Measurements from ENCODE around the gene TMEM53.

TMEM53 gene

GRCh38 chr1:44624268-44624901 lies 49.9 kb downstream of the TMEM53 start:
- no peak for DNase-seq

DNA sequence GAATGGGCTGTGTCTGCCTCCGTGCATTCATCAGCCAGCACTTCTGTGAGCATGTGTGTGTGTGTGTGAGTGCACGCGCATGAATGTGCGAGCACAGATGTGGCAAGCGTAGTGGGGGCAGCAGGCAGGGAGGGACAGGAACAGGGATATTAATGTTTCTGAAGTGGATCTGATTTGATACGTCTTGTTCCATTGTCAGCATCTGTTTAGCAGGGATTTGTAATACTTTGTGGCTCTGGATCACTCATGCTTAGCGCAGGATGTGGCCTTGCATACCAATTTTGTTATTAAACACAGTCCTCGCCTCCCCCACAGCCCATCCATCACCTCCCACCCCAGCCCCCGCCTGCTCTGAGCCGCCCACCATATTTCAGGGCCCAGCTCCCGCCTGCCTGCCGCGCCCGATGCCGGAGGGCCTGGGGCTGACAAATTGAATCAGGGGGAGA lies 52.4 kb downstream of the TMEM53 start:
- peak; percentile 47 for DNase-seq

DNA sequence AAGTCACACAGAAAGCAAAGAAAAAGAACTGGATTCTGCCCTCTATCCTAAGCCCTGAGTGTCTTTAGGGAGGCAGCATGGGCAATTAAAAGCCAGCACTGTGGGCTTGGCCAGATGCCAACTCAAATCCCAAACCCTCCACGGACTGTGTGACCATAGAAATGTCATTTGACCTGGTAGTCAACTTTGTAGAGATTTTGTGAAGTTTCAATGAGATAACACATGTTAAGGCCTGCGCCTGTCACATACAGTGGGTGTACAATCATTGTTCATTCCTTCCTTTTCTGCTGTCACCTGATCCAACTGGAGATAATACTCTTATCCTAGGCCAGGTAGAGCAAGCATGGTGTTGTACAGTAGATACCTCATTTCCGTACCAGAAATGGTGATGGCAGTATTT lies 54.2 kb downstream of the TMEM53 start:
- DNase-seq = no peak

DNA sequence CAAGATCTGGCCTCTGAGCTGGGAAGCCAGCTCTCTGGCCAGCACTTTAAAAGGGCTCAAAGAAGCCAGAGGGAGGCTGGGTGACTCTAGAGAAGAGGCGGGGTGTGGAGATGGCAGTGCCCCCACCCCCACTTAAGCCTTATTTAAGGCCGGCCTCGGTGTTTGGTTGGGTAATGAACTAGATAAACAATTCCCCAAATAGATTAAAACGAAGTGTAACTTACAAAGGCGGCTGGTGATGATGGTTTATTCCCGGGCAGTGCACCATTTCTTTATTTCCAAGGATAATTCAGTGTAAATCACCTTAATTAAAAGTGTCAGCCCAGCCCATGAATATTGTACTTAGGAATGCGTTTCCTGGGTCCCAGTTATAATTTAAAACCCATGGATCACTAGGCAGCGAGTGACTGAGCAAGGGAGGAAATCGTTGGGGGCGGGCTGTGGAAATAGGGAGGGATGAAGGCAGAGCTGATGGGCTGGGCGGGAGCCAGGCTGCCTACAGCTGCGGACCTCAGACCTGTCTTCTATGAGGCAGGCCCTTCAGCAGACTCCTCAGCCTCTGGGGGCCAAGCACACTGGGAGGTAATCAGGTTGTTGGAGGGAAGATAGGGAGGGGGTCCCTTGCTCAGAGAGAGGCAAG lies 54.9 kb downstream of the TMEM53 start:
- DNase-seq = peak; percentile 85

DNA sequence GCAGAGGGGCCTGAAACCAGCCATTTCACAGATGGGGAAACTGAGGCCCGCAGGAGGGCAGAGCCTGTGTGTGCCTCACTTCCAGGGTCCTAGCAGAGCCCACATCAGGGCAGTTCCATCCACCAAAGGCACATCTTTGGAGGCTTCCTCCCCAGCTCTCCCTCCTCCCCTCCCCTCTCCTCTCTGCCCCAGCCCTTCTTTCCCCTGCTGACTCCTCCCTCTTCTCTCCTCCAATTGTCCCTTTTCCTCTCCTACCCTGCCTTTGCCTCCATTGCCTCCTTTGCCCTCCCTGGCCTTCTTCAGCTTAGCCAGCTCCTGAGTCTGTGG lies 56.6 kb downstream of the TMEM53 start:
- DNase-seq = no peak

- DNase-seq = no peak
These were observed 57.1 kb downstream of the TMEM53 start for GRCh38 chr1:44616991-44617702.

DNA sequence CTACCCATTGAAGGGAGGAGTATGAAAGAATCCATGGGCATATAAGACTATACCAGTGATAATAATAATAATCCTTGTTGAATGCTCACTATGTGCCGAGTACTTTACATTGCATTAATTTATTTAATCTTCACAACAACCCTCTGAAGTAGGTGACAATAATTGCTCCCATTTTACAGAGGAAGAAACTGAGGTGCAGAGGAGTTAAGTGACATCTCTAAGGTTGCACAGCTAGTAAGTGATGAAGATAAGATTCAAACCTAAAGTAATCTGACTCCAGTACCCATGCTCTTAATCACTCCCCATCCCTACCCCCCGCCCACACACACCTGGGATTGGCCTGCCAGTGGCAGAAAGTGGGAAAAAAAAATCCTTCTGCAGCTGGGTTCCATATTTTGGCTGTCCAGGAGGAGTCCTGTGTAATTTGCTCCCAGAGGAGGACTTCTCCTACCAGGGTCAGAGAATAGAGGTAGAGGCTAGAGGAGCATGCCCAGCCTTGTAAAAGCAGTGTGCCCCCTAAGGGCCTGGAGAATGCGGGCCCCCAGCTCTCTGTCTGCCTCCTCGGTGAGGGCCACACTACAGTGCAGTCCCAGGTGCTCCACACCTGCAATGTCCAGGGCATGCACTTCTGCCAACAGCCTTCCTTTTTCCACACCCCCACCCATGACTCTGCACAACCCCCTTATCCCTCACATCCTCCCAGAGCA lies 57.8 kb downstream of the TMEM53 start:
- DNase-seq = no peak

GRCh38 chr1:44613941-44614340 lies 60.3 kb downstream of the TMEM53 start:
- DNase-seq = no peak

DNA sequence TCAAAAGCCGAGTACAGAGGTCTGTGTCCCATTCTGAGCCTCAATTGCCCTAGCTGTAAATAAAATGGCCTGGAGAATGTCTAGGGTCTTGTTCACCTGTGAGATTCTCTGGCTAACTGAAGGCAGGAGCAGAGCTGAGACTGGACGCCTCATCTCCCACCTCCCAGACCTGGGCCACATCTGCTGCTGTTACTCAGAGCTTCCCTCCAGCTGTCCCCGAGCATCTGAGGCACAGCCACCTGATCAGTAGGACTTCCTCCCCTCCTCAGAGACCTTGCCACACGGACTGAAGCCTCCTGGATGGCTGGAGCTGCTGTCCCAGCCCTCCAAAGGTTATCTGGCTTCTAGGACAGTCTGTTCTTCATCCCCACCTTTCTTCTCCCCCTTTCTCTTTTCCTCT lies 62.4 kb downstream of the TMEM53 start:
- DNase-seq = no peak

GRCh38 chr1:44611419-44611818 lies 62.9 kb downstream of the TMEM53 start:
- DNase-seq = no peak

- no peak for DNase-seq
These were observed 63.6 kb downstream of the TMEM53 start for GRCh38 chr1:44610527-44611148.

GRCh38 chr1:44609768-44610526 lies 64.3 kb downstream of the TMEM53 start:
- DNase-seq = no peak

- peak; percentile 52 for DNase-seq
These were observed 64.9 kb downstream of the TMEM53 start for GRCh38 chr1:44609412-44609767.

- no peak for DNase-seq
These were observed 66.1 kb downstream of the TMEM53 start for GRCh38 chr1:44608141-44608540.

DNA sequence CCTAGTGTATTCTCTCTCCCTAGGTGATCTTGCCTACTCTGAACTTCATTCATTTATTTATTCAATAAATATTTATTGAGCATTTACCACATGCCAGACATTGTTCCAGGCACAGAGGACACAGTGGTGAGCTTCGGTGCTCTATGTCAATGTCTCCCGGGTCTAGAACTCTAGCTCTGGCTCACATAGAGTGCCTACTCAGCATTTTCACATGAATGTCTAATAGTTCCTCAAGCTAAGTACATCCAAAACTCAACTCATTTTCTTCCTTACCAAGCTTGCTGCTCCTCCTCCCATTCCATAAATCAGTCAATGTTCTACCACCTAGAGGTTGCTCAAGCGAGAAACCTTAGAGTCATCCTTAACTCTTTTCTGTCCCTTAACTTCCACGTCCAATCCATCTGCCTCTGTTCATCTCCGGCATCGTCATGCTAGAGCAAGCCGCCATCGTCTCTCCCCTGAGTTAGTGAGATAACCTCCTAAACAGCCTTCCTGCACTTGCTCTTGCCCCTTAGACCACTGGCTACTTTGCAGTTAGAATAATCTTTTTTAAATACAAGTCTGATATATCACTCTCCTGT lies 67.5 kb downstream of the TMEM53 start:
- no peak for DNase-seq

GRCh38 chr1:44605914-44606615 lies 68.2 kb downstream of the TMEM53 start:
- DNase-seq = no peak

DNA sequence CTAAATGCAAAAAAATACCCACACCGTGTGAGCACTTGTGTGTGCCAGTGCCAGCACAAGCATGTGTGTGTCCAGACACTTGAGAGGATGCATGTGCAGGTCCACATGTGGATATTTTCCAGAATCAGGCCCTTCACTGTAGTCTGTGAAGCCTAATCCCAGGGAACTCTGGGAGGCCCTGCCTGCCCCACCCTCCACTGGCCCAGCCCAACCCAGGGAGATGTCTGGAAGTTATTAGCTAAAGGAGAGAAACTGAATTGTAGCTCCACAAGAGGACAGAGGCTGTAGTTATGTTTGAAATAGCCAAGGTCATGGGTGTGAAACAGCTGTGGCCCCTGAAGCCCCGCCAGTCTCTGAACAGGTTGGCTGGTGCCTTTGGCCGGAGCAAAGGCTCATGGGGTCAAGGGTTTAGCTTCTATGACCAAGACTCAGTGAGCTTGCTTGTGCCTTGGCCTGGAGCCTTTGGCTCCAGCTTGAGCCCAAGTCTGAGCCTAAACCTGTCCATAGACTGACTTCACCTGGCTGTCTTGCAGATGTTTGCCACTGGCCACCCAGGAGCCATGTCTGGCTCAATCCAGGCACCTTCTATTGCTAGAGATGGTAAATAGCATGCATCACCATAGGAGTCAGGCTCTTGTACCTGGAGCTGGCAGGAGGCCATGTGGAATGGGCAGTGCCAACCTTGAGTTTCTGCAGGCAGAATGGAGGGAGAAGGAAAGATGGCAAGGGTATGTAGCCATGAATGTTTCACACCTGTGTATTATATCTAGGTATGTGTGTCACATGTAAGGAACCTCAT lies 69.9 kb downstream of the TMEM53 start:
- no peak for DNase-seq

- no peak for DNase-seq
These were observed 70.6 kb downstream of the TMEM53 start for GRCh38 chr1:44603718-44604117.

All from kidney glomerular epithelial cell (primary cell).